ENCODE results near the gene LMX1A.
A peak's percentile ranks its signal among the peaks of the same experiment; 100 is the strongest.

LMX1A gene

GRCh38 chr1:165317612-165318011 lies 38.9 kb downstream of the LMX1A start:
- DNase-seq, result no peak

- no peak for DNase-seq
These were observed 40.3 kb downstream of the LMX1A start for GRCh38 chr1:165316153-165316772.

- DNase-seq, result no peak
These were observed 41.0 kb downstream of the LMX1A start for GRCh38 chr1:165315481-165315880.

GRCh38 chr1:165313903-165314302 lies 42.6 kb downstream of the LMX1A start:
- no peak for DNase-seq

GRCh38 chr1:165312591-165312990 lies 43.9 kb downstream of the LMX1A start:
- no peak for DNase-seq

- no peak for DNase-seq
These were observed 49.7 kb downstream of the LMX1A start for GRCh38 chr1:165306543-165307434.

GRCh38 chr1:165303386-165303785 lies 53.1 kb downstream of the LMX1A start:
- DNase-seq, result peak; percentile 42

- no peak for DNase-seq
These were observed 56.1 kb downstream of the LMX1A start for GRCh38 chr1:165300400-165300903.

- no peak for DNase-seq
These were observed 58.2 kb downstream of the LMX1A start for GRCh38 chr1:165298203-165298820.

- no peak for DNase-seq
These were observed 60.3 kb downstream of the LMX1A start for GRCh38 chr1:165296205-165296604.

GRCh38 chr1:165290148-165290547 lies 66.4 kb downstream of the LMX1A start:
- no peak for DNase-seq

- DNase-seq, result no peak
These were observed 67.0 kb downstream of the LMX1A start for GRCh38 chr1:165289556-165289955.

GRCh38 chr1:165288350-165289120 lies 68.0 kb downstream of the LMX1A start:
- peak; percentile 52 for DNase-seq

GRCh38 chr1:165287781-165288180 lies 68.7 kb downstream of the LMX1A start:
- DNase-seq, result no peak

- no peak for DNase-seq
These were observed 69.2 kb downstream of the LMX1A start for GRCh38 chr1:165287329-165287728.

GRCh38 chr1:165284454-165284853 lies 72.1 kb downstream of the LMX1A start:
- DNase-seq, result no peak

- DNase-seq, result no peak
These were observed 75.2 kb downstream of the LMX1A start for GRCh38 chr1:165281207-165281901.

GRCh38 chr1:165279882-165280281 lies 76.6 kb downstream of the LMX1A start:
- DNase-seq, result no peak

GRCh38 chr1:165276314-165276713 lies 80.2 kb downstream of the LMX1A start:
- no peak for DNase-seq

- DNase-seq, result no peak
These were observed 91.2 kb downstream of the LMX1A start for GRCh38 chr1:165265196-165265838.

GRCh38 chr1:165259706-165260428 lies 96.6 kb downstream of the LMX1A start:
- peak; percentile 50 for DNase-seq

Data from right hindlimb (tissue), 1 donor.